NCI-H2029 (cell line): ENCODE data around the gene RIMBP2.

Source experiments
- DNase-seq: peaks from one replicate; lab custom pipeline; 2025; lab: John Stamatoyannopoulos, UW

The RIMBP2 gene

GRCh38 chr12:130530429-130530828 is 185.7 kb downstream of the RIMBP2 start:
- DNase-seq: no peak

- no peak for DNase-seq
Measured at GRCh38 chr12:130529781-130530180, 186.3 kb downstream of the RIMBP2 start.

- DNase-seq: no peak
Measured at GRCh38 chr12:130527239-130527638, 188.9 kb downstream of the RIMBP2 start.

GRCh38 chr12:130526813-130527212 is 189.3 kb downstream of the RIMBP2 start:
- no peak for DNase-seq

GRCh38 chr12:130525384-130526172 is 190.5 kb downstream of the RIMBP2 start:
- DNase-seq: no peak

- no peak for DNase-seq
Measured at GRCh38 chr12:130524759-130525158, 191.3 kb downstream of the RIMBP2 start.

GRCh38 chr12:130523863-130524614 is 192.1 kb downstream of the RIMBP2 start:
- no peak for DNase-seq

- no peak for DNase-seq
Measured at GRCh38 chr12:130523208-130523607, 192.9 kb downstream of the RIMBP2 start.

GRCh38 chr12:130522244-130522834 is 193.8 kb downstream of the RIMBP2 start:
- no peak for DNase-seq

- no peak for DNase-seq
Measured at GRCh38 chr12:130521375-130522124, 194.5 kb downstream of the RIMBP2 start.

- DNase-seq: no peak
Measured at GRCh38 chr12:130520784-130521183, 195.3 kb downstream of the RIMBP2 start.

GRCh38 chr12:130517588-130517987 is 198.5 kb downstream of the RIMBP2 start:
- no peak for DNase-seq

- no peak for DNase-seq
Measured at GRCh38 chr12:130514149-130514551, 201.9 kb downstream of the RIMBP2 start.

- no peak for DNase-seq
Measured at GRCh38 chr12:130513556-130513955, 202.5 kb downstream of the RIMBP2 start.

- no peak for DNase-seq
Measured at GRCh38 chr12:130511285-130511684, 204.8 kb downstream of the RIMBP2 start.

- DNase-seq: no peak
Measured at GRCh38 chr12:130509454-130509853, 206.6 kb downstream of the RIMBP2 start.

- no peak for DNase-seq
Measured at GRCh38 chr12:130508847-130509246, 207.3 kb downstream of the RIMBP2 start.

GRCh38 chr12:130508318-130508717 is 207.8 kb downstream of the RIMBP2 start:
- DNase-seq: no peak

GRCh38 chr12:130506844-130507243 is 209.3 kb downstream of the RIMBP2 start:
- DNase-seq: no peak

GRCh38 chr12:130504840-130505175 is 211.3 kb downstream of the RIMBP2 start:
- DNase-seq: no peak

GRCh38 chr12:130504110-130504839 is 211.8 kb downstream of the RIMBP2 start:
- DNase-seq: no peak

GRCh38 chr12:130501821-130502220 is 214.3 kb downstream of the RIMBP2 start:
- DNase-seq: no peak
